A549 (cell line): ENCODE measurements around the gene NPAS2. TPM values are rescaled to one million over a fixed set of nuclear protein-coding genes. Genes with fewer than 3 reads are reported as not detected.

ENCODE experiments used
- ATAC-seq, 2 experiments: fragments of 200-7000 bp in 1 of 2; fragments of >200 bp in 1 of 2; cut with Nextera tagmentation in 1 of 2; cut with Tn5 transposase in 1 of 2; 3 replicates each; pipeline versions ENCODE4 v1.8.0 to v1.9.1; 2018 to 2020; ENCODE audit warnings: mild to moderate bottlenecking in 1 of 2, moderate library complexity in 1 of 2
- CTCF ChIA-PET: fragments of 300-600 bp; sonication (Branson Sonifier 250); formaldehyde crosslinking; extraction: SDS; loops from one replicate; lab custom pipeline; 2021; ENCODE audit warnings: antibody characterized with exemption, inconsistent platforms; lab: Yijun Ruan, JAX
- POLR2A ChIA-PET: fragments of 350-600 bp; formaldehyde crosslinking; extraction: SDS; loops from one replicate; lab custom pipeline; 2021; ENCODE audit warnings: antibody characterized with exemption, inconsistent platforms; lab: Yijun Ruan, JAX
- DNase-seq, 2 experiments: peaks; one replicate each; pipeline versions ENCODE4 v3.0.0 to v3.0.0-alpha.2; 2011 to 2016; ENCODE audit warnings: low read depth in 1 of 2, low spot score in 1 of 2
- FAIRE-seq: peaks from 2 replicates; lab custom pipeline; 2011; peaks lifted over from hg19 to GRCh38; lab: Jason Lieb, UNC
- H3K27ac ChIP-seq, 2 experiments: fragments of >200 bp; sonication (Bioruptor Twin); formaldehyde crosslinking; 3 replicates each; pipeline ENCODE4 v1.5.1; 2016 to 2017
- H3K4me1 ChIP-seq: fragments of >200 bp; sonication (Bioruptor Twin); formaldehyde crosslinking; 3 replicates; pipeline ENCODE4 v1.6.1; 2016
- H3K4me2 ChIP-seq: fragments of >200 bp; sonication (Bioruptor Twin); formaldehyde crosslinking; 3 replicates; pipeline ENCODE4 v1.6.1; 2016
- H3K4me3 ChIP-seq: fragments of >200 bp; sonication (Bioruptor Twin); formaldehyde crosslinking; 3 replicates; pipeline ENCODE4 v1.5.1; 2016
- H3K9me3 ChIP-seq: fragments of >200 bp; sonication (Bioruptor Twin); formaldehyde crosslinking; 3 replicates; pipeline ENCODE4 v1.6.1; 2016
- EHF ChIP-seq: fragments of 250-450 bp; sonication (Bioruptor Pico); IDR thresholded peaks from 2 replicates; pipeline ENCODE4 v1.5.0; 2020; ENCODE audit warnings: mild to moderate bottlenecking
- EP300 ChIP-seq, 2 experiments: fragments of >200 bp; sonication (Bioruptor Twin); formaldehyde crosslinking; IDR thresholded peaks; 2 replicates in 1 of 2; 3 replicates in 1 of 2; pipeline ENCODE4 v1.6.1; 2016 to 2017
- FOSB ChIP-seq: fragments of 250-450 bp; sonication (Bioruptor Pico); IDR thresholded peaks from 2 replicates; pipeline ENCODE4 v1.5.0; 2020; ENCODE audit warnings: mild to moderate bottlenecking, moderate library complexity
- GATA3 ChIP-seq: IDR thresholded peaks from 2 replicates; pipeline ENCODE4 v1.6.1; 2012; ENCODE audit warnings: borderline replicate concordance
- HOXB13 ChIP-seq: fragments of 250-450 bp; sonication (Bioruptor Pico); IDR thresholded peaks from 2 replicates; pipeline ENCODE4 v1.5.0; 2020; ENCODE audit warnings: low read depth, mild to moderate bottlenecking, moderate library complexity
- JUN ChIP-seq, 2 experiments: fragments of >200 bp; sonication (Bioruptor Twin); formaldehyde crosslinking; IDR thresholded peaks; 2 replicates in 1 of 2; 3 replicates in 1 of 2; pipeline ENCODE4 v1.6.1; 2016 to 2017
- KDM1A ChIP-seq: fragments of 200-600 bp; sonication (generic); IDR thresholded peaks from 2 replicates; pipeline ENCODE4 v1.6.1; 2016; ENCODE audit warnings: low read depth, mild to moderate bottlenecking
- MAZ ChIP-seq: fragments of 150-350 bp; IDR thresholded peaks from 2 replicates; pipeline ENCODE4 v1.6.1; 2014; ENCODE audit warnings: antibody characterized with exemption, low read depth, low read length, borderline replicate concordance
- NFE2L2 ChIP-seq: fragments of 150-350 bp; conservative IDR thresholded peaks from 2 replicates; pipeline ENCODE4 v1.6.1; 2014; ENCODE audit warnings: low read length
- NPAS2 ChIP-seq: fragments of 250-450 bp; sonication (Bioruptor Pico); IDR thresholded peaks from 2 replicates; pipeline ENCODE4 v1.8.0; 2022; ENCODE audit warnings: mild to moderate bottlenecking, moderate library complexity, borderline replicate concordance
- NR3C1 ChIP-seq: fragments of >200 bp; sonication (Bioruptor Twin); formaldehyde crosslinking; IDR thresholded peaks from 3 replicates; pipeline ENCODE4 v1.6.1; 2017
- PHF8 ChIP-seq: fragments of 200-600 bp; sonication (generic); IDR thresholded peaks from 2 replicates; pipeline ENCODE4 v1.6.1; 2016; ENCODE audit warnings: low read depth, mild to moderate bottlenecking, antibody characterized with exemption, moderate library complexity, borderline replicate concordance
- POLR2A ChIP-seq: IDR thresholded peaks from 2 replicates; pipeline ENCODE4 v1.6.1; 2012; ENCODE audit warnings: mild to moderate bottlenecking, low read length
- RAD21 ChIP-seq, 2 experiments: fragments of >200 bp in 1 of 2; sonication (Bioruptor Twin) in 1 of 2; formaldehyde crosslinking in 1 of 2; IDR thresholded peaks in 1 of 2; conservative IDR thresholded peaks in 1 of 2; 2 replicates in 1 of 2; 3 replicates in 1 of 2; pipeline ENCODE4 v1.6.1; 2012 to 2018; ENCODE audit warnings: inconsistent platforms in 1 of 2
- RNF2 ChIP-seq: fragments of 200-600 bp; sonication (generic); IDR thresholded peaks from 2 replicates; pipeline ENCODE4 v1.6.1; 2016; ENCODE audit warnings: low read depth, mild to moderate bottlenecking, antibody characterized with exemption, moderate library complexity, borderline replicate concordance
- SMC3 ChIP-seq: fragments of >200 bp; sonication (Bioruptor Twin); formaldehyde crosslinking; IDR thresholded peaks from 3 replicates; pipeline ENCODE4 v1.6.1; 2018; ENCODE audit warnings: inconsistent platforms
- SREBF2 ChIP-seq: fragments of 450-650 bp; IDR thresholded peaks from 2 replicates; pipeline ENCODE4 v1.6.1; 2014; ENCODE audit warnings: mild to moderate bottlenecking, moderate library complexity
- ZC3H11A ChIP-seq: fragments of 450-650 bp; IDR thresholded peaks from 2 replicates; pipeline ENCODE4 v1.6.1; 2014; ENCODE audit warnings: antibody characterized with exemption, mild to moderate bottlenecking
- ZSCAN20 ChIP-seq: fragments of 250-450 bp; sonication (Bioruptor Pico); IDR thresholded peaks from 2 replicates; pipeline ENCODE4 v1.8.0; 2022; ENCODE audit warnings: mild to moderate bottlenecking, moderate library complexity
- WGBS: methylation state at CpG from one replicate; pipeline ENCODE4 v1.1.6; 2017; ENCODE audit errors: missing lambda C conversion rate; 5-methylcytosine and 5-hydroxymethylcytosine counted together
- polyA plus RNA-seq, 4 experiments: library from polyadenylated mRNA; depleted of rRNA in 3 of 4; stranded (reverse); fragments of >200 nt; fragmentation: RNase III in 1 of 4; extraction: RNeasy Plus Mini Kit Qiagen cat#74134 plus additional on column Dnase treatment in 1 of 4; gene quantifications; 2 replicates in 3 of 4; 3 replicates in 1 of 4; pipeline ENCODE4 v1.2.3, GENCODE V29; 2011 to 2017
- TF ChIP-seq, protein P1 (sequence below): IDR thresholded peaks from 2 replicates; pipeline ENCODE4 v1.6.1; 2012; ENCODE audit warnings: low read depth, borderline replicate concordance
- TF ChIP-seq, protein P2 (sequence below): fragments of >200 bp; sonication (Bioruptor Twin); formaldehyde crosslinking; IDR thresholded peaks from 3 replicates; pipeline ENCODE4 v1.6.1; 2016
- TF ChIP-seq, protein P3 (sequence below): fragments of >200 bp; sonication (Bioruptor Twin); formaldehyde crosslinking; IDR thresholded peaks from 2 replicates; pipeline ENCODE4 v1.6.1; 2016
- TF ChIP-seq, protein P4 (sequence below): fragments of 200-600 bp; sonication (generic); IDR thresholded peaks from 2 replicates; pipeline ENCODE4 v1.6.1; 2016; ENCODE audit warnings: antibody characterized with exemption, mild to moderate bottlenecking, moderate library complexity
- TF ChIP-seq, protein P5 (sequence below): IDR thresholded peaks from 2 replicates; pipeline ENCODE4 v1.6.1; 2012

NPAS2 gene
- polyA plus RNA-seq, 2 of the 4 experiments (the other 2 are of a cell fraction): 31.4 to 56.1 TPM

DNA sequence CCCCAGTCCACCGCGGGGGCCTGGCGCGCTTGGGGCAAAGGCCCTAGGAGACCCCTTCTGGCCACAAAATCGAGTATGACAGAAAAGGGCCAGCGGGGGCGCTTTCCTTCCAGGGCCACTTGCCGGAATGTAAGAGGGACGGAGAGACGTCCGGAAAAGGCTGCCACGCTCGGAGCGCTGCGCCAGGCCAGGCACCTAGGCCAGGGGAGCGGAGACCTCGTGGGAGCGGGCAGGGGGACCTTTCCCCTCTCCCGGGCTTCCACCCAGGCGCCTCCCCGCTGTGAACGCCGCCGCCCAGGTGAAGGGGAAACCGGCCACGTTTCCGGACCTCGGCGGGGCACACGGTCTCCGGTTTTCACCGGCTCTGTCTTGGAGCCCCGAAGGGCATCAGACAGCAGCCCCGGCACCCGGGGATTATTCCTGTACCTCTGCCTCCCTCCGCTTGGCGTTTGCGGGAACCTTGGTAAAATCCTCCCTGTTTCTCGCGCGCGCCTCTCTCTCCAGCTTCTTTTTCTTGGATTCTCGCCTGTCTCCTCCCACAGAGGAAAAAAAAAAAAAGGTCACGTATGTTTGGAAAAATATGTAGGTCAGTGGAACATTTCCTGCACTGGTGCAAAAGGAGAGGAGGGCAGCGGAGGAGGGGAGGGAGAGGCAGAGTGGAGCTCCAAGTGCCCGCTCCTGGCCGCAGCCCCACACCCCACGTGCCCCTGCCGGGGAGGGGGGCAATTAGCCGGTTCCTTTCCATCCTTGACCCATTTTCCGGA lies 1.2 kb upstream of the NPAS2 start (continued):
- peak; percentile 57 for TF ChIP-seq SMC3
- TF ChIP-seq SREBF2: no peak
- TF ChIP-seq JUN (IDR thresholded peaks at IDR 0.05): no peak
- TF ChIP-seq MAZ: no peak
- no peak for TF ChIP-seq GATA3
- no peak for TF ChIP-seq EP300 (IDR thresholded peaks at IDR 0.05)
- peak; percentile 51 to 57; a peak in 4 of 5 replicates for TF ChIP-seq RAD21 (conservative IDR thresholded peaks at IDR 0.05 in 1 of 2, IDR thresholded peaks at IDR 0.05 in 1 of 2)
- no peak for TF ChIP-seq KDM1A
- TF ChIP-seq NPAS2: no peak
- TF ChIP-seq POLR2A: 0 out of 2 replicates have a peak, but pooled peaks have one; percentile 2
- TF ChIP-seq NR3C1: no peak
- TF ChIP-seq, protein P1, sequence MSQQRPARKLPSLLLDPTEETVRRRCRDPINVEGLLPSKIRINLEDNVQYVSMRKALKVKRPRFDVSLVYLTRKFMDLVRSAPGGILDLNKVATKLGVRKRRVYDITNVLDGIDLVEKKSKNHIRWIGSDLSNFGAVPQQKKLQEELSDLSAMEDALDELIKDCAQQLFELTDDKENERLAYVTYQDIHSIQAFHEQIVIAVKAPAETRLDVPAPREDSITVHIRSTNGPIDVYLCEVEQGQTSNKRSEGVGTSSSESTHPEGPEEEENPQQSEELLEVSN: peak; percentile 21; the same call in 1 of the 2 replicates
- TF ChIP-seq, protein P2, sequence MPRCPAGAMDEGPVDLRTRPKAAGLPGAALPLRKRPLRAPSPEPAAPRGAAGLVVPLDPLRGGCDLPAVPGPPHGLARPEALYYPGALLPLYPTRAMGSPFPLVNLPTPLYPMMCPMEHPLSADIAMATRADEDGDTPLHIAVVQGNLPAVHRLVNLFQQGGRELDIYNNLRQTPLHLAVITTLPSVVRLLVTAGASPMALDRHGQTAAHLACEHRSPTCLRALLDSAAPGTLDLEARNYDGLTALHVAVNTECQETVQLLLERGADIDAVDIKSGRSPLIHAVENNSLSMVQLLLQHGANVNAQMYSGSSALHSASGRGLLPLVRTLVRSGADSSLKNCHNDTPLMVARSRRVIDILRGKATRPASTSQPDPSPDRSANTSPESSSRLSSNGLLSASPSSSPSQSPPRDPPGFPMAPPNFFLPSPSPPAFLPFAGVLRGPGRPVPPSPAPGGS: no peak

DNA sequence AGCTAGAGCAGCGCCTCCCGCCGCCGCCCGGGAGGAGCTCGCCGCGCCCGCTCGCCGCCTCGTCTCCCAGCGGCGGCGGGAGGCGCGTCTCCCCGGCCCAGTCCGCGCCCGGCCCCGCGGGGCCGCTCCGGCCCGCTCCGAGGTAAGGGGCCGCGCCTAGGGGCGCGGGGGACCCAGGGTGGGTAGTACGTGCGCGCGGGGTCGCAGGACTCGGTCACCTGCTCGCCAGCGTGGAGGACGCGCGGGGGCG lies 259 bp downstream of the NPAS2 start:
- CTCF ChIA-PET: interaction anchor here (0.8 to 8.9 kb wide), 7 partner anchors 29 to 225 kb away, joined by 3 to 76 read pairs (median 4); no protein-coding TSS in a partner anchor
- TF ChIP-seq, protein P3, sequence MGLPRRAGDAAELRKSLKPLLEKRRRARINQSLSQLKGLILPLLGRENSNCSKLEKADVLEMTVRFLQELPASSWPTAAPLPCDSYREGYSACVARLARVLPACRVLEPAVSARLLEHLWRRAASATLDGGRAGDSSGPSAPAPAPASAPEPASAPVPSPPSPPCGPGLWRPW: no peak
- TF ChIP-seq PHF8 (no peak; the same call in 1 of the 2 replicates), MAZ (no peak), HOXB13 (CRISPR knock-in tag) (no peak), EHF (CRISPR knock-in tag) (no peak), NPAS2 (no peak), NFE2L2 (no peak), EP300 (IDR thresholded peaks at IDR 0.05) (no peak), ZSCAN20 (CRISPR knock-in tag) (no peak), FOSB (CRISPR knock-in tag) (no peak), RNF2 (no peak), ZC3H11A (no peak), NR3C1 (no peak)
- TF ChIP-seq, protein P1: no peak
- TF ChIP-seq, protein P4, sequence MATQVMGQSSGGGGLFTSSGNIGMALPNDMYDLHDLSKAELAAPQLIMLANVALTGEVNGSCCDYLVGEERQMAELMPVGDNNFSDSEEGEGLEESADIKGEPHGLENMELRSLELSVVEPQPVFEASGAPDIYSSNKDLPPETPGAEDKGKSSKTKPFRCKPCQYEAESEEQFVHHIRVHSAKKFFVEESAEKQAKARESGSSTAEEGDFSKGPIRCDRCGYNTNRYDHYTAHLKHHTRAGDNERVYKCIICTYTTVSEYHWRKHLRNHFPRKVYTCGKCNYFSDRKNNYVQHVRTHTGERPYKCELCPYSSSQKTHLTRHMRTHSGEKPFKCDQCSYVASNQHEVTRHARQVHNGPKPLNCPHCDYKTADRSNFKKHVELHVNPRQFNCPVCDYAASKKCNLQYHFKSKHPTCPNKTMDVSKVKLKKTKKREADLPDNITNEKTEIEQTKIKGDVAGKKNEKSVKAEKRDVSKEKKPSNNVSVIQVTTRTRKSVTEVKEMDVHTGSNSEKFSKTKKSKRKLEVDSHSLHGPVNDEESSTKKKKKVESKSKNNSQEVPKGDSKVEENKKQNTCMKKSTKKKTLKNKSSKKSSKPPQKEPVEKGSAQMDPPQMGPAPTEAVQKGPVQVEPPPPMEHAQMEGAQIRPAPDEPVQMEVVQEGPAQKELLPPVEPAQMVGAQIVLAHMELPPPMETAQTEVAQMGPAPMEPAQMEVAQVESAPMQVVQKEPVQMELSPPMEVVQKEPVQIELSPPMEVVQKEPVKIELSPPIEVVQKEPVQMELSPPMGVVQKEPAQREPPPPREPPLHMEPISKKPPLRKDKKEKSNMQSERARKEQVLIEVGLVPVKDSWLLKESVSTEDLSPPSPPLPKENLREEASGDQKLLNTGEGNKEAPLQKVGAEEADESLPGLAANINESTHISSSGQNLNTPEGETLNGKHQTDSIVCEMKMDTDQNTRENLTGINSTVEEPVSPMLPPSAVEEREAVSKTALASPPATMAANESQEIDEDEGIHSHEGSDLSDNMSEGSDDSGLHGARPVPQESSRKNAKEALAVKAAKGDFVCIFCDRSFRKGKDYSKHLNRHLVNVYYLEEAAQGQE: no peak
- TF ChIP-seq, protein P2: no peak
- TF ChIP-seq, protein P5, sequence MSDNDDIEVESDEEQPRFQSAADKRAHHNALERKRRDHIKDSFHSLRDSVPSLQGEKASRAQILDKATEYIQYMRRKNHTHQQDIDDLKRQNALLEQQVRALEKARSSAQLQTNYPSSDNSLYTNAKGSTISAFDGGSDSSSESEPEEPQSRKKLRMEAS: no peak
- TF ChIP-seq, all 56 proteins: peak for 0
- DNase-seq (no peak), FAIRE-seq (no peak), ATAC-seq (peak in 1 of 2 experiments; percentile 28; a peak in 3 of 6 replicates)
- peak overlapping the region; percentile 96 for H3K4me3 ChIP-seq
- POLR2A ChIA-PET: interaction anchor here (1.1 to 2.4 kb wide), 4 partner anchors 75 to 182 kb away, joined by 3 to 16 read pairs (median 8); partner anchors contain the start of gene RPL31
- H3K4me1 ChIP-seq: peaks cover 39% of the 10 kb centered on the region
- H3K9me3 ChIP-seq: no peaks in the 10 kb centered on the region
- WGBS: no CpG with 5 or more reads among the region's 43 CpGs
- H3K27ac ChIP-seq: peak overlapping the region; percentile 97 to 98
- peak overlapping the region; percentile 91 for H3K4me2 ChIP-seq
